Right atrium auricular region (tissue), 2 donors: ENCODE measurements around the gene ADAMTS2. TPM values are rescaled to one million over a fixed set of nuclear protein-coding genes. Genes with fewer than 3 reads are reported as not detected.

Experiments
- DNase-seq: peaks from one replicate; pipeline ENCODE4 v3.0.0-alpha.2; 2019; ENCODE audit warnings: low spot score
- H3K27ac ChIP-seq, 2 donors: fragments of 200-600 bp; sonication (generic); 1 replicate in 1 of 2; 2 replicates in 1 of 2; pipeline ENCODE4 v1.5.1; 2016 to 2019
- H3K27me3 ChIP-seq, 2 donors: fragments of 200-600 bp; sonication (generic); one replicate each; pipeline versions ENCODE4 v1.5.1 to v1.6.0; 2017 to 2019
- H3K36me3 ChIP-seq: fragments of 200-600 bp; sonication (generic); one replicate; pipeline ENCODE4 v1.5.1; 2016
- H3K4me1 ChIP-seq, 2 donors: fragments of 200-600 bp; sonication (generic); one replicate each; pipeline versions ENCODE4 v1.5.1 to v1.6.0; 2017 to 2019
- H3K4me3 ChIP-seq, 2 donors: fragments of 200-600 bp; sonication (generic); 1 replicate in 1 of 2; 2 replicates in 1 of 2; pipeline ENCODE4 v1.5.1; 2017 to 2019; ENCODE audit warnings: mild to moderate bottlenecking in 1 of 2, moderate library complexity in 1 of 2
- H3K9me3 ChIP-seq, 2 donors: fragments of 200-600 bp; sonication (generic); one replicate each; pipeline ENCODE4 v1.5.1; 2019
- CTCF ChIP-seq, 2 donors: fragments of 200-600 bp; sonication (generic); IDR thresholded peaks; one replicate each; pipeline ENCODE4 v1.5.1; 2019; ENCODE audit warnings: antibody characterized with exemption in 2 of 2
- total RNA-seq, 2 donors: library from RNA; depleted of rRNA; stranded (reverse); fragments of >200 nt; gene quantifications; one replicate each; pipeline ENCODE4 v1.1.0, GENCODE V29; 2016

ADAMTS2 gene
- total RNA-seq, 2 donors from 2014 or later: 13.6 to 13.7 TPM

GRCh38 chr5:179166171-179166885, 178.9 kb downstream of the ADAMTS2 start:
- TF ChIP-seq CTCF (IDR thresholded peaks at IDR 0.05): no peak
- H3K4me3 ChIP-seq: no peak overlapping the region

GRCh38 chr5:179165421-179166170, 179.7 kb downstream of the ADAMTS2 start:
- H3K27ac ChIP-seq: no peak overlapping the region
- no peaks in the 10 kb centered on the region for H3K27me3 ChIP-seq
- no peak overlapping the region for H3K4me3 ChIP-seq
- no peaks in the 10 kb centered on the region for H3K9me3 ChIP-seq
- DNase-seq: no peak
- no peak for TF ChIP-seq CTCF (IDR thresholded peaks at IDR 0.05)
- H3K4me1 ChIP-seq: peaks cover 0 to 15% of the 10 kb centered on the region in 2 donors
- no peaks in the 10 kb centered on the region for H3K36me3 ChIP-seq

More at GRCh38 chr5:179166171-179166885, 178.9 kb downstream of the ADAMTS2 start:
- Histone ChIP-seq H3K27ac (no peak overlapping the region), H3K36me3 (no peaks in the 10 kb centered on the region), H3K27me3 (no peaks in the 10 kb centered on the region), H3K4me1 (peaks cover 0 to 15% of the 10 kb centered on the region in 2 donors), H3K9me3 (no peaks in the 10 kb centered on the region)
- no peak for DNase-seq

GRCh38 chr5:179164331-179165311, 180.6 kb downstream of the ADAMTS2 start:
- Histone ChIP-seq H3K4me3 (no peak overlapping the region), H3K9me3 (no peaks in the 10 kb centered on the region), H3K36me3 (no peaks in the 10 kb centered on the region), H3K4me1 (peaks cover 0 to 15% of the 10 kb centered on the region in 2 donors), H3K27ac (no peak overlapping the region), H3K27me3 (no peaks in the 10 kb centered on the region)
- DNase-seq: no peak
- no peak for TF ChIP-seq CTCF (IDR thresholded peaks at IDR 0.05)

- H3K27ac ChIP-seq: no peak overlapping the region
- DNase-seq: no peak
- no peaks in the 10 kb centered on the region for H3K27me3 ChIP-seq
- H3K4me1 ChIP-seq: peaks cover 0 to 15% of the 10 kb centered on the region in 2 donors
- H3K9me3 ChIP-seq: no peaks in the 10 kb centered on the region
- no peak for TF ChIP-seq CTCF (IDR thresholded peaks at IDR 0.05)
- H3K4me3 ChIP-seq: no peak overlapping the region
- no peaks in the 10 kb centered on the region for H3K36me3 ChIP-seq
Observed at GRCh38 chr5:179163236-179164155, 181.8 kb downstream of the ADAMTS2 start.
